Ammon's horn (tissue), 1 donor: ENCODE measurements around the gene TNFRSF9.
"Not testable (repeated sequence)": the region's sequence is repeated elsewhere in the genome, so short reads cannot be mapped to it uniquely, and the experiment has no call there.

ENCODE experiments used
- DNase-seq: peaks from one replicate; pipeline ENCODE4 v3.0.0-alpha.2; 2016; ENCODE audit warnings: low spot score

The TNFRSF9 gene

DNA sequence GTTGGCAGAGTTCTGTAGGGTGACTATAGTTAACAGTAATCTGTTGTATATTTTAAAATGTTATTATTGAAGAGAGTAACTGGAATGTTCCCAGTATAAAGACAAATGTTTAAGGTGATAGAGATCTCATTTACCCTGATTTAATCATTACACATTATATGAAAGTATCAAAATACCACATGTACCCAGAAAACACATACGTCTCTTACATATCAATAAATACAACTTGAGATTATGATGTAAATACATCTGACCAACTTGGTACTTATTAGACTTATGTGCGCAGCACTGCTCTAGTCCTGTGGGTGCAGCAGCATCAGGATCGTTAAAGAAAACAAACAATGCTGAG, 20.2 kb upstream of the TNFRSF9 start:
- DNase-seq, result no peak

DNA sequence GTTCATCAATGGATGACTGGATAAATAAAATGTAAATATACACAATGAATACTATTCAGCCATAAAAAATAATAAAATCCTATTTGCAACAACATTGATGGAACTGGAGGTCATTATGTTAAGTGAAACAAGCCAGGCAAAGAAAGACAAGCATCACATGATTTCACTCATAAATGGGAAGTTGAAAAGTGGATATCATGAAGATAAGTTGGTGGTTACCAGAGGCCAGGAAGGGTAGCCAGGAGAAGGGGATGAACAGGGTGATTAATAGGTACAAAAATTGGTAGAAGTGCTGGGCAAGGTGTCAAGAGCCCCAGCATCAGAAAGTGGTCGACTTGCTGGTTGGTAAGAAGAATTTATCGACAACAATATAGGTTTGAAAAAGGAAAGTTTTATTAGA, 19.5 kb upstream of the TNFRSF9 start:
- DNase-seq, result no peak

DNA sequence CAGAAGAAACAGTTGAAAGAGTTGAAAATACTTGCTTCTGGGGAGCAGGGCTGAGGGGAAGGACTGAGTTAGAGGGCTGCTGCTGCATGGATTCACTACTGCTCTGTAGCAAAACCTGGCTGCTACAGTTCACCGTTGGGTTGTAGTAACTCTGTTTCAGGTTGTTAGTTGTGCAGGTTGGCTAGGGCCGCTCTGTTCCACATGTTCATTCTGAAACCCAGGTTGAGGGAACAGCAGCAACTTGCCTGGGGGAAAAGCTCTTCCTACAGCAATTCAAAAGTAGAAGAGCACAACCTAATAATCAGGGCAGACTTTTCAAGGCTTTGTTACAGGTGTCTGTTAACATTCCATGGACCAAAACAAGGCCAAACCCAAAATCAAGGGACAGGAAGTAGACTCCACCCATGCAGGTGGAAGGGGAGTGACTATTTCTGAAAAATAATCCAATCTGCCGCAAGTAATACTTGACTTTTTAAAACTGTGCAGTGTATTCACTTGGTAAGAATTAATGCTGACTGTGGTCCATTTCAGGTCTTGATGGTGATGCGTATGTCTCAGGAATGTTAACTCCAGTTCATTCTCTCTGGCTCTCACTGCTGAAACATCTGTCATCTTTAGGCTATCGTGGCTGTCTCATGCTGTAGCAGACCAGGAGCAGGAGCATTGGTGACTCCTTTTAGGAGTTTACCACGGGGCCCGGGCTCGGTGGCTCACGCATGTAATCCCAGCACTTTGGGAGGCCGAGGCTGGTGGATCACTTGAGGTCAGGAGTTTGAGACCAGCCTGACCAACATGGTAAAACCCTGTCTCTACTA, 15.8 kb upstream of the TNFRSF9 start:
- no peak for DNase-seq

DNA sequence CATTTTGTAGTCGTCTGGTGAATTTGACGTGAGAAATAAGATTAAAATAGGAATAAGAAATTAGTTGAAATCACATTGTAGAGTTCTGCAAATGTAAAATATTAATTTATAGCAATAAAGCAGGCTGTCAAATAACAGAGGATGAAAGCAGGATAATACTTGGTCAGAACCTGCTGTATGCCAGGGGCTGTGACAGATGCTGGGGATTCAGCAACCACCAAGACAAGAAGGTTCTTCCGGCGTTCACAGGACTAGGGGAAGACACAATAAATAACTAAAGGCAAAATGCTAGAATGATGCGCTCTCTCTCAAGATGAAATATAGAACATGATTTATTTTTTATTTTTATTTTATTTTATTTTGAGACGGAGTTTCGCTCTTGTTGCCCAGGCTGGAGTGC, 14.0 kb upstream of the TNFRSF9 start:
- no peak for DNase-seq

DNA sequence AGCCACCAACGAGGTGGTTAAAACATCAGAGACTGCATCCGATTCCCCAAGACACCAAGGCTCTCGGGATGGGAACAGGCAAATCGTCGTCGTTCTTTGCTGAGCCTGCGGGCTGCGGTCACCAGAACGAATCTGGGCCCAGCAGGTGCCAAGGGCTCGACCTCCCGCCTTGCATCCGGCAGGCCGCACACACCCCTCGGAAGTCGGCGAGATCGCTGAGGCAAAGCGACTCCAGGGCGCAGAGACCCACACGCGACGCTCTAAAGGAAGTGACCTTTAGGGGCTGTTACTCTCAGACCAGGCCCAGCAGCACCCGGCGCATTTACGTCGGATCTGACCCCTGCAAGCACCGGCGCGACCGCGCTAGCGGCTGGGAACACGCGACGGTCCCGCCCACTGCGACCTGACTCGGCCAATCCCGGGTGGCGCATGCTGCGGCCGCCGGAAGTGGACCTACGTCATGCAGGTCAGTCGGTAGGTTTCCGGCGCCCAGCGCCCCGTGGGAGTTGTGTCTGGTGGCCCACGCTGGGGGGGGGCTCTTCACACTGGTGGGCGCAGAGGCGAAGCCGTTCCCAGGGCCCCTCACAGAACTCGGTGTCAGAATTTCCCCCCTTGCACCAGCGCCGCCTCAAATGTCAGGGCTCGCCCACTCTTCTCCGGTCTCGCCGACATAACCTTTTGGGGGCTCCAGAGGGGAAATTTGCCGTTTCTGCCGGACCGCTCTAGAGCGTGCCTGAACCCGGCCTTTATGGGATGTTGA, 13.4 kb upstream of the TNFRSF9 start:
- peak; percentile 98 for DNase-seq

DNA sequence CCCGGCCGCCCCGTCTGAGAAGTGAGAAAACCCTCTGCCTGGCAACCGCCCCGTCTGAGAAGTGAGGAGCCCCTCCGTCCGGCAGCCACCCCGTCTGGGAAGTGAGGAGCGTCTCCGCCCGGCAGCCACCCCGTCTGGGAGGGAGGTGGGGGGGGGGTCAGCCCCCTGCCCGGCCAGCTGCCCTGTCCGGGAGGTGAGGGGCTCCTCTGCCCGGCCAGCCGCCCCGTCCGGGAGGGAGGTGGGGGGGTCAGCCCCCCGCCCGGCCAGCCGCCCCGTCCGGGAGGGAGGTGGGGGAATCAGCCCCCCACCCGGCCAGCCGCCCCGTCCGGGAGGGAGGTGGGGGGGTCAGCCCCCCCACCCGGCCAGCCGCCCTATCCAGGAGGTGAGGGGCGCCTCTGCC, 12.2 kb upstream of the TNFRSF9 start:
- DNase-seq, result not testable (repeated sequence)

DNA sequence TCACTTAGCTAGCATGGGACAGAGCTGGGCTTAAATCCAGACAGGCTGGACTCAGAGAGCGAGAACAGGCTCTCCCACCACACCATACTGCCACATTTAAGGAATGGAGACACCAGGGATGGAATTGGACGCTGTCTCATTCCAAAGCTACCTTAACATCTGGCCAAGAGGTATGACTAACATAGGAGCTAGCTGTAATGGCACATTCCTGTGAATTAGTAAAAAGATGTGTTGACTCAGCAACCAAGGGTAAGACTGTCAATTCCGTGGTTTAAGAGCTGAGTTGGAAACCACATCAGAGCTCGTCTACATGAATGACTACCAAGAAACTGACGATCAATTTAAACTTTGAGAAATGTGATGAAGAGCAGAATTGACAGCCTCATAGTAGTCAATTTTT, 8.3 kb upstream of the TNFRSF9 start:
- no peak for DNase-seq

DNA sequence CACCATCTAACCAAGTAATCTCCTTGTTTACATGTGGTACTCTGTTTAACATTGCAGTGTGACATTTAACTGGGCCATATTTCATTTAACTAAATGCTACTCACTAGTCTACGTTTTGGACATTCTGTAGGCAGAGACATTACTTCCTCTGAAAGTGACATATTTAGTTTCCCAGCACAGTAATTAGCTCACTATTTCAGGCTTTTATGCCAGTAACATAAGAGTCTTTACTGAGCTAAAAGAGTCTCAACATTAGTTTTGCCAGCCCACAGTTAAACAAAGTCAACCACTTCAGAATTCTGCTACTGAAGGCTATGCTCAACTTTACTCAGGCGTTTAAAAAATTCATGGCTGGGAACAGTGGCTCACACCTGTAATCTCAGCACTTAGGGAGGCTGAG, 2.6 kb upstream of the TNFRSF9 start:
- DNase-seq, result no peak

DNA sequence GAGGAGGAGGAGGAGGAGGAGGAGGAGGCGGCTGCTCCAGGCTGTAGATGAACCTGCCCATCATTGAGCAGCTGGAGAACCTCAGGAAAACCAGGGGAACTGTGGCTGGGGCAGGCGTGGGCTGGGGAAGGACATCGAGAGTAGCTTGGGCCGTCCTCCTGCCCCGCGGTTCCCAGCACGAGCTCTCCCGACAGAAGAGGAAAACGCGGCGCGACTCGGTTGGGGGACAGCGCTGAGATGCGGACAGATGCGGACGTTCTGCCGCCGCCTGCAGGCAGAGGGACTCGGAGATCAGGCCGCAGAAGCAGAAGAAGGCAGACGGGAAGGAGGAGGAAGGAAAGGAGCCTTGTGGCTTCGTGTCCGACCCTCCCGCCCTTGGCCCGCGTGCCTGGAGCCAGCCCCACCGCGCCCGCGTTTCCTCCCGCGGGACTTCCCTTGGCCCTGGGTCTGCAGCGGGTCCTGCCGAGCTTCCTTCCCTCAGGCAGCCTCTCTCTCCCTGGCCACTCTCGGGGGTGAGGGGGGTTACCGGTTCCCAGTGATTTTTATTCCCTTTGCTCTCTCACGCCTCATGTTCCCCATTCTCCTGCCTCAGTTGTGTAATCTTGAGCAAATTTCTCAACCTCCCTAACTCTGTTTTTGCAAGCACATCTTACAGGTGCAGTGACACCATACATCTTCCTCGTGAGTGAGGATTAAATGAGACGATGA, 1.7 kb upstream of the TNFRSF9 start:
- peak; percentile 72 for DNase-seq

DNA sequence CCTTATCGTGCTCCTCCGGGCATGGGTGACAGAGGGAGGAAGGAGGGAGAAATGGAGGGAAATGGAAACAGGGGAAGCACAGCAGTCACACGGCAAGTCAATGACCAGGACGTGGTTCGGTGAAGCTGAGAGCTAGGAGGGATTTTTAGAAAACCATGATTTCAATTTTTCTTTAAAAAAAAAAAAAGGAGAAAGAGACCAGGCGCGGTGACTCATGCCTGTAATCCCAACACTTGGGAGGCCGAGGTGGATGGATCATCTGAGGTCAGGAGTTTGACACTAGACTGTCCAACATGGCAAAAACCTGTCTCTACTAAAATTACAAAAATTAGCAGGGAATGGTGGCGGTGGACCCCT, 776 bp upstream of the TNFRSF9 start:
- DNase-seq, result no peak

DNA sequence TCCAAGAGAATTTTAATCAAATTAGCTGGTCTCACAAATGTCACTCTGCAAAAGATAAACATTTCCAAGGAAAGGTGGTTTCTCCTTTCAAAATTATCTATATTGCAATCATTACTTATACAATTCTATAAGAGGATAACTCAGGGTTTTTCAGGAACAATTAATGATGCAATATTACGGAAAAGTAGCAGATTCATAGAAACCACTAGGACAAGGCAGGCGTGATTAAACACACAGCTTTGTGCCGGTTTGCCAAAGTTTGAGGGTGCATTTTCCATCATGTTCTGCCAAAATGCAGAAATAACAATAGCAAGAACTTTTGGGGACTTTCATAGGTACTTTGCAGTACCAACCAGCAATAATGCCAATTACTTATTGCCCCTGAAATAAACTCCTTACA, 605 bp downstream of the TNFRSF9 start:
- no peak for DNase-seq

DNA sequence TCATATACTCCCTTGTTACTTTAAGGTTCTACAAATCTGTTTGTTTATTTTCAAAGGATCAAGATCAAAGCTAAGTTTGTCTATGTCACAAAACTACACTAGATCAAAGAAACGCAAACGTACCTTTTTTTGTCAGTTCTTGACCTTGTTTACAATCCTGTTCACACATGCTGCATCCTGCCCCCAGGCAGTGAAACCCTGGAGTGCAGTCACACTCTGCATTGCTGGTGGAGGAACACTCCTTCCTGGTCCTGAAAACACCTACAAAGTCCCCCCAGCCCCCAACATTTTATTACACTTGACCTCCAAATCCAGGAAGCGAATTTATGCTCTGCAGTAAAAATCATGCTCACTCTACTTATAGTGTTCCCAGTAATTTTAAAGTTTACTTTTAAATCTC, 2.6 kb downstream of the TNFRSF9 start:
- DNase-seq, result no peak

DNA sequence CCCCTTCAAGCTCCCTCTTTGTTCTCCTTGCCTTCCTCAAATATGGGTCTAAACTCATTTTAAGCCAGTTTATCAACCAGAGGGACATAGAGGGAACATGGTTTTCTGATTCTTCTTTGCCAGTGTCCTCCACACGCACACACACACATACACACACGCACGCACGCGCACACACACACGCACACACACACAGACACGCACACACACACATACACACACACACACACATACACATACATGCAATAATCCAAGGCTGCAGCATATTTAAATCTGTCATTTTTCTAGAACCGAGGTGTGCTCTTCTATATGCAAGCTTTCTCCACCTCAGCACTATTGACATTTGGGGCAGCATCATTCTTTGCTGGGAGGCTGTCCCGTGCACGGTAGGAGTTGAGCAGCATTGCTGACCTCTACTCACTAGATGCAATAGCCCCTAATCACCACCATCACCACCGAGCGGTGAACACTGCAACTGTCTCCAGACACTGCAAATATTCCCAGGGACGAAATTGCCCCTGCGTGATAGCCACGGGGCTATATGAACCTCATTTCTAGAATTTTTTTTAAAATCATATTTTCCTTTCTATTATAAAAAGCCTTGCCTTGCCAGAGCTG, 8.0 kb downstream of the TNFRSF9 start:
- no peak for DNase-seq

DNA sequence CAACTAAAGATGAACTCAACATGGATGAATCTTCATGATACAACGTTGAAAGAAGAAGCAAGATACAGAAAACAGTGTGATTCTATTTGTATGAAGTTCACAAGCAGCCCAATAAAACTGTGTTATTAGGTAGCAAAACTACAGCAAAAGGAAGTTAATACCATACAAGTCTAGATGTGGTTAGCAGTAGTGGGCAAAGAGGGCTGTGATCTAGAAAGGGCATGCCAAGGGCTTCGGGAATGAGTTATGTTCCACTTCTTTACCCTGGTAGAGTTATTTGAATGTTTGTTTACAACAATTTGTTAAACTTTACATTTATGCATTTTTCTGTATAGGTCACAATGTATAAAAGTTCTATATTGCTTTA, 9.2 kb downstream of the TNFRSF9 start:
- no peak for DNase-seq

DNA sequence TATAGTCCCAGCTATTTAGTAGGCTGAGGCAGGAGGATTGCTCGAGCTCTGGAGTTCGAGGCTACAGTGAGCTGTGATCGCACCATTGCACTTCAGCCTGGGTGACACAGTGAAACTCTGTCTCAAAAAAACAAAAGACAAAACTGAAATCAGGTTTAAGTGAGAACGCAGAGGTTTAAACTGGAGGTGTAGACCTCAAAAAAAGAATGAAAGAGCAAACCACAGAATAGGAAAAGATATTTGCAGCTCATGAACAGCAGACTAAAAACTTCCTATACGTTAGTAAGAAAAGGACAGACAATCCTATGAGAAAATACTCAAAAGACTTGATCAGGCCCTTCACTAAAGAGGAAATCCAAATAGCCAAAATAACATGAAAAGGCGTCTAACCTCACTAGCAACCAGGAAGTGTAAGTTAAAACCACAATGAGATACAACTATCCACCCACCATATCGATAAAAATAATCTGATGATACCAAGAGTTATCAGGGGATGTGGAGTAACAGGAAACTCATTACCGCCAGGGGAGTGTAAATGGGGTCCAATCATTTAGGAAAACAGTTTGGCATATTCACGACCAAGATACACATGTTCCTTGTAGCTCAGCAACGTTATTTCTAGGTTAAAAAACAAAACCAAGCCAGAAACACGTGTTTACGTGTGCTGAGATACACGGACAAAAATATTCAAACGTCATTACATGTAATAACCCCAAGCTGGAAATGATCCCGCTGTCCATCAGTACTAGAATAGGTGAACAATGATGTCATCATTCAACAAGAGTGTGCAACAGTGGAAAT, 9.8 kb downstream of the TNFRSF9 start:
- no peak for DNase-seq

DNA sequence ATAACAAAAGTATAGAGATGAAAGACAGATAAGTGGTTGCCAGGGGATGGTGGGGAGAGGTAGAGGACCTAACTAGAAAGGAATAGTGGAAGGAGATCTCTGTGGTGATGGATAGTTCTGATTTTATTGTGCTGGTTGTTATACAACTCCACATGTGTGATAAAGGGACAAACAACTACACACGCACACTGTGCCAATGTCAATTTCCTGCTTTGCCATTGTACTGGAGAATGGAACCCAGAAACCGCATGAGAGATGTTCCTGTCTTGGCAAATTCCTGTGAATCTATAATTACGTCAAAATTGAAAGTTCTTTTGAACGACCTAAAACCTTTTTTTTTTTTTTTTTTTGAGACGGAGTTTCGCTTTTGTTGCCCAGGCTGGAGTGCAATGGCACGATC, 11.0 kb downstream of the TNFRSF9 start:
- no peak for DNase-seq

DNA sequence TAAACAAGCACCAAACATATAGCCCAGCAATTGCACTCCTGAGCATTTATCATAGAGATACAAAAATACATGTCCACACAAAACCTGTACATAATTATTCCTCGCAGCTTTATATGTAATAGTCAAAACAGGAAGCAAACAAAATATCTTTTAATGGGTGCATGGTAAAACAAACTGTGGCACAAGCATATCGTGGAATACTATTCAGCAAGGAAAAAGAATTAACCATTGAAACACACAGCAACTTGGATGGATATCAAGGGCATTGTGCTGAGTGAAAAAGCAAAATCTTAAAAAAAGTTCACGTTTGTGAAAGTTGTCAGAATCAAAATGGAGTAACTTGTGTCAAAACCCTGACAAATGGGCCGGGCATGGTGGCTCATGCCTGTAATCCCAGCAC, 12.4 kb downstream of the TNFRSF9 start:
- DNase-seq, result no peak

DNA sequence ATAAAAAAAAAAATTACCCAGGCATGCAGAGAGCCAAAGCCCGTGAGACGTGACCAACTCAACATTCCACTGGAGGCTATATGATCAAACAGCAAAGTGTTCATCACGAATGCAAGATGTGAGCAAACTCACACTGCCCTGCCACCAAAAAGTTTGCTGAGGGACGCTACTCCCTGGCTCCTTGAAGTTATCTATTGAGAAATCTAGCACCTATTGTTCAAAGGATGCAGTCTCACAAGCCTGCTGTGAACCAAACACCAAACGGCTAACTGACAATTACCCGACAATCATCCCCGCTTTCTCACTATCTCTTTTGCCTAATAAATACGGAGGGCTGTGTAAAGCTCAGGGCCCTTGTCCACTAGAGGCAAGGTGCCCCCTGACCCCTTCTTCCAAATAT, 13.6 kb downstream of the TNFRSF9 start:
- DNase-seq, result not testable (repeated sequence)

DNA sequence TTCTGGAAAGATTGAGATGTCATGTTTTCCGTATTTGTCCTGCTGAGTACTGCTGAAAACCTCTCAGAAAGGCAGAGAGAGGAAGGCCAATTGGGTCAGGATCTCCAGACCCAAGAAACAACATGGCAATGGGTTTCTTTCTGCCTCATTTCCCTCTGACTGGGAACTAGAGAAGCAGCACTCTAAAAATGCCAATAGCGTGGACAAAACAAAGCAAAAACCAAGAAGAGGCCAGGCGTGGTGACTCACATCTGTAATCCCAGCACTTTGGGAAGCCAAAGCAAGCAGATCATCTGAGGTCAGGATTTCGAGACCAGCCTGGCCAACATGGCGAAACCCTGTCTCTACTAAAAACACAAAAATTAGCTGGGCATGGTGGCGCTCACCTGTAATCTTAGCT, 18.3 kb downstream of the TNFRSF9 start:
- DNase-seq, result no peak

DNA sequence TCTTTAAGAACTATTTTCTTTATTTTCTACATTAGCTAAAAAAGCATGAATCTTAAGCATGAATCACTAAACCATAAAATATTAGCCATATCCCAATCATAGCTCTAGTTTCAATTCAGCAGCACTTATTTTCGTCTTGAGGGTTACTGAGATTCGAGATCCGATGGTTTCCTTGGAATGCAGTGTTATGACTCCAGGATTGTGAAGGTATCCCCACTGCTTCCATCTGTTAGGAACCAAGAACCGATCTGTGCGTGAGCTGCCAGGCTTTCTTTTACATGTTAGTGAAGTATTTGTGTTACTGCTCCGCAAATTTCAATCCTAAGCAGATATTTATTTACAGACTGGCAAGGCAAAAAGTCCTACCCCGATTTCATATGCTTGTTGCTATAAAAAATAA, 18.8 kb downstream of the TNFRSF9 start:
- no peak for DNase-seq

DNA sequence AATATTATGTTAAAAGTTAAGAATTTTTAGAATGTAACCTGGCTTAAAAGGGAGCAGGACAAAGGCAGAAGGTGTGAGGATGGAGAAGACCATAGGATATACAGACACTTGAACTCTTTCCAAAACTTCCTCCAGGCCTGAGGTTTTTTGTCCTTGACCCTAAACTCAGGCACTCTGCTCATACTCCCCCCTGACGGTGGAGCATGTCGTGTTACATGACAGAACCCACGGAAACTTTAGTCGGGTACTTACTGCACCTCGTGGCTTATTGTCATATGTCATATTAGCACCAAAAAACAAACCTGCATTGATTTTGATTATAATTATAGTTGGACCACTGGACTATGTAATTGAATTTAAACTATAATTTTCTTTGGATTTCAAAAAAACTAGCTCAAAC, 20.8 kb downstream of the TNFRSF9 start:
- no peak for DNase-seq

DNA sequence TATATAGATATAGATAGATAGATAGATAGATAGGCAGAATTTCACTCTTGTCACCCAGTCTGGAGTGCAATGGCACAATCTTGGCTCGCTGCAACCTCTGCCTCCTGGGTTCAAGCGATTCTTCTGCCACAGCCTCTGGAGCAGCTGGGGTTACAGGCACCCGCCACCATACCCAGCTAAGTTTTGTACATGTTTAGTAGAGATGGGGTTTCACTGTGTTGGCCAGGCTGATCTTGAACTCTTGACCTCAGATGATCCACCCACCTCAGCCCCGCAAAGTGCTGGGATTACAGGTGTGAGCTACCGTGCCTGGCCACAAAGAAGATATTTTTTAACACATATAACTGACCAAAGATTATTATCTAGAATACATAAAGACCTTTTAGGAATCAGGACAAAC, 22.7 kb downstream of the TNFRSF9 start:
- not testable (repeated sequence) for DNase-seq
